Measurements from ENCODE around the gene ACSS1.

Gene ACSS1

GRCh38 chr20:25090492-25091429 is 32.8 kb upstream of the ACSS1 start:
- H3K4me3 ChIP-seq (ENCODE audit: low read depth, low read length) = no peak overlapping the region
- TF ChIP-seq CTCF (IDR thresholded peaks at IDR 0.05; ENCODE audit: low read depth, low read length, missing control alignments) = no peak
- no peak for DNase-seq
- in situ Hi-C loops (cut with HindIII; ENCODE audit: low pct_ligation_motif_present, low sequenced_read_pairs) = no loop called here
- H3K27ac ChIP-seq = no peak overlapping the region
- H3K36me3 ChIP-seq (replicated peaks) = no peaks in the 10 kb centered on the region
- peaks cover 18% of the 10 kb centered on the region for H3K27me3 ChIP-seq (replicated peaks)

GRCh38 chr20:25089662-25090061 is 31.7 kb upstream of the ACSS1 start:
- TF ChIP-seq CTCF (IDR thresholded peaks at IDR 0.05; ENCODE audit: low read depth, low read length, missing control alignments) = no peak
- Histone ChIP-seq H3K4me3 (ENCODE audit: low read depth, low read length) (no peak overlapping the region), H3K36me3 (replicated peaks) (no peaks in the 10 kb centered on the region), H3K27ac (no peak overlapping the region), H3K27me3 (replicated peaks) (peaks cover 28% of the 10 kb centered on the region)
- in situ Hi-C loops (cut with HindIII; ENCODE audit: low pct_ligation_motif_present, low sequenced_read_pairs) = no loop called here
- no peak for DNase-seq

- DNase-seq = no peak
- no peaks in the 10 kb centered on the region for H3K36me3 ChIP-seq (replicated peaks)
- in situ Hi-C loops (cut with HindIII; ENCODE audit: low pct_ligation_motif_present, low sequenced_read_pairs) = no loop called here
- H3K27ac ChIP-seq = no peak overlapping the region
- H3K27me3 ChIP-seq (replicated peaks) = peaks cover 33% of the 10 kb centered on the region
- no peak for TF ChIP-seq CTCF (IDR thresholded peaks at IDR 0.05; ENCODE audit: low read depth, low read length, missing control alignments)
- no peak overlapping the region for H3K4me3 ChIP-seq (ENCODE audit: low read depth, low read length)
These were observed 31.2 kb upstream of the ACSS1 start for GRCh38 chr20:25089096-25089495.

GRCh38 chr20:25088267-25088666 is 30.3 kb upstream of the ACSS1 start:
- in situ Hi-C loops (cut with HindIII; ENCODE audit: low pct_ligation_motif_present, low sequenced_read_pairs) = no loop called here
- H3K27me3 ChIP-seq (replicated peaks) = peaks cover 42% of the 10 kb centered on the region
- DNase-seq = no peak
- no peak for TF ChIP-seq CTCF (IDR thresholded peaks at IDR 0.05; ENCODE audit: low read depth, low read length, missing control alignments)
- no peak overlapping the region for H3K27ac ChIP-seq
- no peaks in the 10 kb centered on the region for H3K36me3 ChIP-seq (replicated peaks)
- H3K4me3 ChIP-seq (ENCODE audit: low read depth, low read length) = no peak overlapping the region

GRCh38 chr20:25087186-25087929 is 29.4 kb upstream of the ACSS1 start:
- DNase-seq = no peak

More at GRCh38 chr20:25087186-25087929, 29.4 kb upstream of the ACSS1 start:
- no peak for TF ChIP-seq CTCF (IDR thresholded peaks at IDR 0.05; ENCODE audit: low read depth, low read length, missing control alignments)
- Histone ChIP-seq H3K27ac (no peak overlapping the region), H3K27me3 (replicated peaks) (peaks cover 49% of the 10 kb centered on the region), H3K4me3 (ENCODE audit: low read depth, low read length) (no peak overlapping the region), H3K36me3 (replicated peaks) (no peaks in the 10 kb centered on the region)
- in situ Hi-C loops (cut with HindIII; ENCODE audit: low pct_ligation_motif_present, low sequenced_read_pairs) = no loop called here
